Vagina (tissue), 2 donors: ENCODE data around the gene ADAMTS13. TPM values are rescaled to one million over a fixed set of nuclear protein-coding genes. Genes with fewer than 3 reads are reported as not detected.

ENCODE experiments used
- DNase-seq, 2 donors: peaks; one replicate each; pipeline ENCODE4 v3.0.0-alpha.2; 2017; ENCODE audit errors: extremely low spot score in 2 of 2
- H3K27ac ChIP-seq: fragments of 200-600 bp; sonication (generic); one replicate; pipeline ENCODE4 v1.5.1; 2019
- H3K27me3 ChIP-seq: fragments of 200-600 bp; sonication (generic); one replicate; pipeline ENCODE4 v1.5.1; 2019
- H3K36me3 ChIP-seq, 2 donors: fragments of 200-600 bp; sonication (generic); one replicate each; pipeline ENCODE4 v1.5.1; 2017 to 2019
- H3K4me1 ChIP-seq: fragments of 200-600 bp; sonication (generic); one replicate; pipeline ENCODE4 v1.5.1; 2019
- H3K4me3 ChIP-seq, 2 donors: fragments of 200-600 bp; sonication (generic); 1 replicate in 1 of 2; 2 replicates in 1 of 2; pipeline ENCODE4 v1.5.1; 2016 to 2019
- H3K9me3 ChIP-seq: fragments of 200-600 bp; sonication (generic); one replicate; pipeline ENCODE4 v1.5.1; 2019
- POLR2A ChIP-seq, 2 donors: fragments of 450-650 bp; IDR thresholded peaks; one replicate each; pipeline ENCODE4 v1.6.1; 2017; ENCODE audit warnings: antibody characterized with exemption in 2 of 2, mild to moderate bottlenecking in 2 of 2, moderate library complexity in 2 of 2
- POLR2AphosphoS5 ChIP-seq, 2 donors: sonication (generic); formaldehyde crosslinking; IDR thresholded peaks; one replicate each; pipeline ENCODE4 v1.9.0; 2017; ENCODE audit warnings: antibody characterized with exemption in 2 of 2, mild to moderate bottlenecking in 2 of 2, low read depth in 1 of 2; ENCODE audit not compliant: insufficient read depth in 1 of 2
- intact Hi-C: fragments of 100-400 bp; cut with DNase I; formaldehyde crosslinking; loops from one replicate; pipeline ENCODE4 v1.15.1; 2023
- total RNA-seq: library from RNA; depleted of rRNA; stranded (reverse); fragments of >200 nt; gene quantifications from one replicate; pipeline ENCODE4 v1.2.3, GENCODE V29; 2016
- TF ChIP-seq, protein P1 (sequence below), 3 experiments: fragments of 450-650 bp in 2 of 3; fragments of 200-600 bp in 1 of 3; sonication (generic) in 1 of 3; IDR thresholded peaks; one replicate each; pipeline ENCODE4 v1.5.1; 2017 to 2019; ENCODE audit warnings: antibody characterized with exemption in 3 of 3, mild to moderate bottlenecking in 2 of 3, moderate library complexity in 2 of 3

Gene ADAMTS13
- total RNA-seq, 1 donor from 2014 or later = 2.0 TPM

DNA sequence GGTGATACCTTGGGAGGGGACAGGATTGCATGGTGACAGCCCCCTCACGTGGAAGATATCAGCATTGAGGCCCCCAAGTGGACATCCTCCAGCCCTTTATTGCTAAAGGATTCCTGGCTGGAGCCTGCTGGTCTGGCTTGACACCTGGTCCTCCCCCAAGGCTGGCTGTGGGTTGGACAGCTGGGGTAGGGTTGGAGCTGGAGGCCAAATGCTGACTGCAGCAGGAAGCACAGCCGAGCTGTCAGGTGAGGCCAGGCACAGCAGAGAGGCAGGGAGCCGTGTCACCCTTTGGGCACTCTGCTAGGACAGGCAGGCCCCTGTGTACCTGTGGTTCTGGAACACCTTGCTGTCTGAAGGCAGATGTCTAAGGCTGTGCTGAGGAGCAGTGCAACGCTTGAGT, 39.8 kb downstream of the ADAMTS13 start:
- no peaks in the 10 kb centered on the region for H3K36me3 ChIP-seq
- H3K27ac ChIP-seq = no peak overlapping the region
- no peaks in the 10 kb centered on the region for H3K27me3 ChIP-seq
- DNase-seq = no peak
- H3K4me3 ChIP-seq = no peak overlapping the region
- intact Hi-C loops = no loop called here
- H3K4me1 ChIP-seq = peaks cover 18% of the 10 kb centered on the region
- H3K9me3 ChIP-seq = no peaks in the 10 kb centered on the region
- TF ChIP-seq, protein P1, sequence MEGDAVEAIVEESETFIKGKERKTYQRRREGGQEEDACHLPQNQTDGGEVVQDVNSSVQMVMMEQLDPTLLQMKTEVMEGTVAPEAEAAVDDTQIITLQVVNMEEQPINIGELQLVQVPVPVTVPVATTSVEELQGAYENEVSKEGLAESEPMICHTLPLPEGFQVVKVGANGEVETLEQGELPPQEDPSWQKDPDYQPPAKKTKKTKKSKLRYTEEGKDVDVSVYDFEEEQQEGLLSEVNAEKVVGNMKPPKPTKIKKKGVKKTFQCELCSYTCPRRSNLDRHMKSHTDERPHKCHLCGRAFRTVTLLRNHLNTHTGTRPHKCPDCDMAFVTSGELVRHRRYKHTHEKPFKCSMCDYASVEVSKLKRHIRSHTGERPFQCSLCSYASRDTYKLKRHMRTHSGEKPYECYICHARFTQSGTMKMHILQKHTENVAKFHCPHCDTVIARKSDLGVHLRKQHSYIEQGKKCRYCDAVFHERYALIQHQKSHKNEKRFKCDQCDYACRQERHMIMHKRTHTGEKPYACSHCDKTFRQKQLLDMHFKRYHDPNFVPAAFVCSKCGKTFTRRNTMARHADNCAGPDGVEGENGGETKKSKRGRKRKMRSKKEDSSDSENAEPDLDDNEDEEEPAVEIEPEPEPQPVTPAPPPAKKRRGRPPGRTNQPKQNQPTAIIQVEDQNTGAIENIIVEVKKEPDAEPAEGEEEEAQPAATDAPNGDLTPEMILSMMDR (IDR thresholded peaks at IDR 0.05) = no peak
- TF ChIP-seq POLR2A (IDR thresholded peaks at IDR 0.05) (no peak), POLR2AphosphoS5 (IDR thresholded peaks at IDR 0.05; ENCODE audit: insufficient read depth in 1 of 2, low read depth in 1 of 2) (no peak)

DNA sequence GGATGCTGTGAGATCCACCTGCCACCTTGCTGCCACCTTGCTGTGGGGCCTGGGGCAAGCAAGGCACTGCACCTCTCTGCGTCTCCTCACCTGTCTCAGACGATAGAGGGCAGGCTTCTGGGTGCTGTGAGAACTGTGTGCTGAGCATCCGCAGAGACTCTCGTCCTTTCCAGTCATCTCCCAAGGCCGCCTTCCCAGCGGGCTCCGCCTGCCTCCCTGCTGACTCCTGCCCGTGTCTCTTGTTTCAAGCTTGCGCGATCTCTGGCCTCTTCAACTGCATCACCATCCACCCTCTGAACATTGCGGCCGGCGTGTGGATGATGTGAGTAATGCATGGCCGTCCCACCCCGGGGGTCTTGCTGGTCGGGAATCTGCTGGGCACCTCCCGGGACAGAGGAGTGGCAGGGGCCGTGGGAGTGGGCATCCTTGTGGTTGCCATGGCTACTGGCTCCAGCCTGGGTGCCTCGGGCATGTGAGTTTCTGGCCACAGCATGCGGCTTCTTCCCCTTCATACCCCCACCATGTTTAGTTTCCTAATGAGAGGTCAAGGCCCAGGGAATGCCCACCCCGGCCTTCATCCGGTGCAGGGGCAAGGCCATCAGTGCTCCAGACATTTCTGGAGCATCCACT, 41.2 kb downstream of the ADAMTS13 start:
- intact Hi-C loops = no loop called here
- Histone ChIP-seq H3K36me3 (peaks cover 0 to under 1% of the 10 kb centered on the region in 2 donors), H3K4me3 (no peak overlapping the region), H3K4me1 (peaks cover 18% of the 10 kb centered on the region), H3K27ac (no peak overlapping the region), H3K9me3 (no peaks in the 10 kb centered on the region), H3K27me3 (no peaks in the 10 kb centered on the region)
- TF ChIP-seq, protein P1 (IDR thresholded peaks at IDR 0.05) = no peak
- TF ChIP-seq POLR2A (IDR thresholded peaks at IDR 0.05) (no peak), POLR2AphosphoS5 (IDR thresholded peaks at IDR 0.05; ENCODE audit: insufficient read depth in 1 of 2, low read depth in 1 of 2) (no peak)
- DNase-seq = no peak

- Histone ChIP-seq H3K4me3 (no peak overlapping the region), H3K27ac (no peak overlapping the region), H3K36me3 (peaks cover 0 to 7% of the 10 kb centered on the region in 2 donors), H3K4me1 (peaks cover 13% of the 10 kb centered on the region), H3K9me3 (no peaks in the 10 kb centered on the region), H3K27me3 (no peaks in the 10 kb centered on the region)
- intact Hi-C loops = no loop called here
- no peak for DNase-seq
- TF ChIP-seq POLR2A (IDR thresholded peaks at IDR 0.05) (no peak), POLR2AphosphoS5 (IDR thresholded peaks at IDR 0.05; ENCODE audit: insufficient read depth in 1 of 2, low read depth in 1 of 2) (no peak)
- TF ChIP-seq, protein P1 (IDR thresholded peaks at IDR 0.05) = no peak
These were observed 41.9 kb downstream of the ADAMTS13 start for GRCh38 chr9:133463864-133464615.

- Histone ChIP-seq H3K4me3 (no peak overlapping the region), H3K36me3 (peaks cover 0 to 8% of the 10 kb centered on the region in 2 donors), H3K27ac (no peak overlapping the region), H3K27me3 (no peaks in the 10 kb centered on the region), H3K9me3 (no peaks in the 10 kb centered on the region), H3K4me1 (peaks cover 10% of the 10 kb centered on the region)
- TF ChIP-seq POLR2AphosphoS5 (IDR thresholded peaks at IDR 0.05; ENCODE audit: insufficient read depth in 1 of 2, low read depth in 1 of 2) (no peak), POLR2A (IDR thresholded peaks at IDR 0.05) (no peak)
- TF ChIP-seq, protein P1 (IDR thresholded peaks at IDR 0.05) = no peak
- no peak for DNase-seq
- intact Hi-C loops = no loop called here
These were observed 42.5 kb downstream of the ADAMTS13 start for GRCh38 chr9:133464638-133465037.

GRCh38 chr9:133465984-133466383, 43.8 kb downstream of the ADAMTS13 start:
- peaks cover 0 to 8% of the 10 kb centered on the region in 2 donors for H3K36me3 ChIP-seq
- H3K4me3 ChIP-seq = no peak overlapping the region
- intact Hi-C loops = no loop called here
- H3K4me1 ChIP-seq = peaks cover 2% of the 10 kb centered on the region
- DNase-seq = no peak
- no peak overlapping the region for H3K27ac ChIP-seq
- TF ChIP-seq, protein P1 (IDR thresholded peaks at IDR 0.05) = no peak
- TF ChIP-seq POLR2A (IDR thresholded peaks at IDR 0.05) (no peak), POLR2AphosphoS5 (IDR thresholded peaks at IDR 0.05; ENCODE audit: insufficient read depth in 1 of 2, low read depth in 1 of 2) (no peak)
- no peaks in the 10 kb centered on the region for H3K9me3 ChIP-seq
- H3K27me3 ChIP-seq = no peaks in the 10 kb centered on the region
